Measurements from ENCODE around the gene HEXB.
A peak's percentile ranks its signal among the peaks of the same experiment; 100 is the strongest.

Gene HEXB

DNA sequence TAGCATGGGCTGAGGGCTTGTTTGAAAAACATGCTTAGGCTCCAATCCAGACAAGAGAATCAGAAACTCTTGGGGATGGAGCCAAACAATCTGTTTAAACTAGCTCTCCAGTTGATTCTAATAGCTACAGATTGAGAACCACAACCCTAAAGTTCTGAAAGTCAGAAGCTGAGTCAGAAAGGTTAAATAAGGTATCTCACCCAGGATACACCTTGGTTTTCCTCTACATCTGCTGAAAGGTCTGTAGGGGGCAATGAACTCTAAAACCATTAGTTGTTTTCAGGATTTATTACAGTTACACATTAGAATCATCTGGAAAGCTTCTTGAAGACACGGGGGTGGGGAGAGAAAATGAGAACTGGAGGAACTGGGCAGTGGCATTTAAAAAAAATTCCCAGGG, 76.2 kb downstream of the HEXB start:
- DNase-seq, result no peak

DNA sequence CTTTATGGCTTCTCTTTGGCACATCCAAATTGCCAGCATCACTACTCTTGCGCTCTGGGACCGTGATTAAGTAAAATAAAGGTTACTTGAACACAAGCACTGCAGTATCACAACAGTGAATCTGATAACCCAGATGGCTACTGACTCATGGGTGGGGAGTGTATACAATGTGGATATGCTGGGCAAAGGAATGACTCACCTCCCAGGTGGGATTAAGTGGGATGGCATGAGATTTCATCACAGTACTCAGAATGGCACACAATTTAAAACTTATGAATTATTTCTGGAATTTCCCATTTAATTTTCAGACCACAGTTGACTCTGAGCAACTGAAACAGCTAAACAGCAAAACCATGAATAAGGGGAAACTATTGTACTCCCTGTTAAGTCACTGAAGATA, 77.6 kb downstream of the HEXB start:
- peak; percentile 55 for DNase-seq

DNA sequence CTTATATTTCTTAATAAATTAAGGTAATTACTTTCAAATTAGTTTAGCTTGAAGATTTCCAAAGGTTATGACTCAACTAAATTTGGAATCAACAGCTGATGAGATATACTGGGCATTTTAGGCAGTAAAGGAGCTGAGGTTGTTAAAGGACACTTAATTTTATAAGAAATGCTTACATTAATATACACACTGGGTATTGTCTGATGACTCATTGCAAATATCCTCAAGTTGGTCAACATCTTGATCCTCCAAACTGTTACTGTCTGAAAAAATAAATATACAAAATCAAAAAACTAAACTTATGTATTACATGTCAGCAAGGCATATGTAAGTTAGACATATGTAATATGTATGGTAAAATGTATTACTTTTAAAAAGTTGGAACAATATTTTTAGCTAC, 78.5 kb downstream of the HEXB start:
- DNase-seq, result no peak

DNA sequence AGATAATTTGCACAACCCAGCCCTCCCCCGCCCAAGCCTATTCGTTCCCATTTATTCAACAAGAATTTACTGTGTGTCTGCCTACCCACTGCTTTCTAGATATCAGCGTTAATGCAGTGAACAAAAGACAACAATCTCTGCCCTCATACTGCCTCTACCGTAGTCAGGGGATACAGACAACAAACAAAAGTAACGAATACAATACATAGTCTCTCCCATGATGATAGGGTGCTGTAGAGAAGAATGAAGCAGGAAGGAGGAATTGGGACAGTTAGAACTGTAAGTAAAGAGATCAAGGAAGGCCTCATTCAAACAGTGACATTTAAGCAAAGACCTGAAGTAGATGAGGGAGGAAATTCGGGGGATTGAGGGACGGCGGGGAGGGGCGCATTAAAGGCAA, 80.2 kb downstream of the HEXB start:
- no peak for DNase-seq

DNA sequence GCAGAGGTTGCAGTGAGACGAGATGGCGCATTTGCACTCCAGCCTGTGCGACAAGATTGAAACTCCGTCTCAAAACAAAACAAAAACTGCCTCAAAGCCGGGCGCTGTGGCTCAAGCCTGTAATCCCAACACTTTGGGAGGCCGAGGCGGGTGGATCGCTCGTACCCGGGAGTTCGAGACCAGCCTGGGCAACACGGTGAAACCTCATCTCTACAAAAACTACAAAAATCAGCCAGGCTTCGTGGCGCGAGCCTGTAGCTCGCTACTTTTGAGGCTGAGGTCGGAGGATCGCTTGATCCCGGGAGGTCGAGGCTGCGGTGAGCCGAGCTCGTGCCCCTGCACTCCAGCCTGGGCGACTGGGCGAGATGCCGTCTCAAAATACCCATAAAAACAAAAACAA, 80.9 kb downstream of the HEXB start:
- DNase-seq, result no peak

DNA sequence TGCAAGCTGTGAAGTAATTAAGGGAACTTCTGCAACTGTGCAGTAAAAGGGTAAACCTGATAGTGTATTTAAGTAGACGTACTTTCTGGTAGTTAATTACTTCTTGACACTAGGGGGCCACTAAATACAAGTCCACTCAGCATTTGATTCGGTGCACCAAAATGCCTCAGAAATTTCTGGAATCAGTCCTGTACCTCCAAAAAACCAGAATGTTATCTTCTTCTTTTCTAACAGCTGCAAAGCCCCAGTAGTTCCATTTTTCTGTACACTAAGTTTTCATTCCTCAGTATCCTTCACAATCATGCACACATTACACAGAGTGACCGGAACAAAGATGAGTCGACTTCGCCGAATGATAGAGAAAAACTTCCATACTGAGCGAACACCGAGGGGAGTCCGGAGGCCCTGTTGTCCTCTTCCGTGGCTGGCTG, 81.4 kb downstream of the HEXB start:
- DNase-seq, result no peak

DNA sequence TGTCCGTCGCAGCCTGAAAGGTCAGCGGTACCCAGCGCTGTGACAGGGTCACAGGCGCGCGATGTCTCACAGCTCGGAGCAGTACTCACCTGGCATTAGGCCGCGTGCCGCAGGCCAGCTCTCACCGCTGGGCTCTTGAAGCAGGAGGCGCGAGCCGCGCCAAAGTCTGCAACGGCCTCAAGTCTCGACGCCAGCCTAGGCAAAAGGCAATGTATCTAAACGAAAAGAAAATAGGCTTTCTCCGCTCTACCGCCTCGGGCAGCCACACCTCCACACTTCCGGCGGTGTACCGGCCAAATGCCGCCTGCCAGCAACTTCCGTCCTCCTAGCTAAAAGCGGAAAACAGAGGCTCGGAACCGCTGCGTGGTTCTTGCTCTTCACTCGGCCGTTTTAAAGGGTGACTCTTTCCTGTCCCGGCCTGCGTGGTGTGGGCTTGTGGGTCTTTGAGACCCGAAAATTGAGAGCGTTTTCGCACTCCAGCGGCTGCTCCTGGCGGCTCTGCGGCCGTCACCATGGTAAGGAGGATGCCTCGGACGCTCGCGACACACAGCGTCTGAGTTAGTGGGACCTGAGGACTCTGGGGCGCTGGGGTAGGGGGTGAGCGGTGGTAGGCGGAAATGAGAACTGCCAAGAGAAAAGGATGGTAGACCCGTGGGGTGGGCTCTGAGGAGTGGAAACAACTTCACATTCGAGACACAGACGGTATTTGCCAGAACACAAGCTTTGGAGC, 82.0 kb downstream of the HEXB start, which contains the start of the genes GFM2 and NSA2:
GFM2 (minus strand) TSS at position 269 of the 730 bp plus-strand sequence. CDS start 3,375 bp downstream, outside the sequence.
NSA2 (plus strand) TSS at position 401 of the 730 bp plus-strand sequence; CDS start at position 513, 112 bp downstream.
- DNase-seq, result peak; percentile 85

DNA sequence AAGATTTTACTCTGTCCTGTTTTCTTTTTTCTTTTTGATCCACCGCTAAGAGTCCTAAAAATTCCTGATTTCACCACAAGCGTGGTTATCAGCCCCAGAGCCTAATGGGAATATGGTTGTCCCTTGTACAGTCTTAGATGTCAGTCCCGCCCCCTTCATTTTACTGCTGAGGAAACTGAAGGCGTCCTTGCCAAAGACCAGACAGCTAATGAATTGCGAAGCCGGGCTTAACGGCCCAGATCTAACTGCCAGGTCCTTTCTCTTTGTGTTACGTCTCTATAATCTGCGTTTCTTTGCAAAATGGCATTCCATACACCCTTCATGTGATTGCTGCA, 82.5 kb downstream of the HEXB start:
- no peak for DNase-seq

Data from T1000 (cell line).